PFSK-1 (cell line): ENCODE results near the gene RPRD2. TPM values are rescaled to one million over a fixed set of nuclear protein-coding genes. Genes with fewer than 3 reads are reported as not detected.

ENCODE experiments used
- FOXP2 ChIP-seq: optimal IDR thresholded peaks from 2 replicates; pipeline ENCODE3; 2011; ENCODE audit warnings: borderline replicate concordance, control low read depth, inconsistent platforms; ENCODE audit not compliant: insufficient read depth; ENCODE audit errors: extremely low read length, extremely low read depth
- POLR2AphosphoS5 ChIP-seq: IDR thresholded peaks from 2 replicates; pipeline ENCODE4 v1.6.1; 2012; ENCODE audit warnings: low read depth, mild to moderate bottlenecking, control low read depth, low read length, moderate library complexity
- SIN3A ChIP-seq: IDR thresholded peaks from 2 replicates; pipeline ENCODE4 v1.6.1; 2012; ENCODE audit warnings: mild to moderate bottlenecking, low read length, moderate library complexity, borderline replicate concordance; ENCODE audit not compliant: insufficient read depth
- TAF1 ChIP-seq: IDR thresholded peaks from 2 replicates; pipeline ENCODE4 v1.6.1; 2012; ENCODE audit warnings: low read length, control low read depth, borderline replicate concordance; ENCODE audit not compliant: insufficient read depth
- polyA plus RNA-seq: library from polyadenylated mRNA; unstranded; fragments of >200 nt; gene quantifications from one replicate; pipeline ENCODE4 v1.2.1, GENCODE V29; 2012; ENCODE audit warnings: low read depth, missing spikeins; ENCODE audit not compliant: insufficient read length
- TF ChIP-seq, protein P1 (sequence below), 2 experiments: IDR thresholded peaks; 2 replicates each; pipeline versions ENCODE4 v1.6.1 to v1.8.0; 2011 to 2012; ENCODE audit warnings: low read depth in 2 of 2, low read length in 2 of 2, control low read depth in 1 of 2, inconsistent platforms in 1 of 2, mild to moderate bottlenecking in 1 of 2, moderate library complexity in 1 of 2; ENCODE audit not compliant: insufficient read depth in 1 of 2

RPRD2 gene
- polyA plus RNA-seq: 10.2 TPM

DNA sequence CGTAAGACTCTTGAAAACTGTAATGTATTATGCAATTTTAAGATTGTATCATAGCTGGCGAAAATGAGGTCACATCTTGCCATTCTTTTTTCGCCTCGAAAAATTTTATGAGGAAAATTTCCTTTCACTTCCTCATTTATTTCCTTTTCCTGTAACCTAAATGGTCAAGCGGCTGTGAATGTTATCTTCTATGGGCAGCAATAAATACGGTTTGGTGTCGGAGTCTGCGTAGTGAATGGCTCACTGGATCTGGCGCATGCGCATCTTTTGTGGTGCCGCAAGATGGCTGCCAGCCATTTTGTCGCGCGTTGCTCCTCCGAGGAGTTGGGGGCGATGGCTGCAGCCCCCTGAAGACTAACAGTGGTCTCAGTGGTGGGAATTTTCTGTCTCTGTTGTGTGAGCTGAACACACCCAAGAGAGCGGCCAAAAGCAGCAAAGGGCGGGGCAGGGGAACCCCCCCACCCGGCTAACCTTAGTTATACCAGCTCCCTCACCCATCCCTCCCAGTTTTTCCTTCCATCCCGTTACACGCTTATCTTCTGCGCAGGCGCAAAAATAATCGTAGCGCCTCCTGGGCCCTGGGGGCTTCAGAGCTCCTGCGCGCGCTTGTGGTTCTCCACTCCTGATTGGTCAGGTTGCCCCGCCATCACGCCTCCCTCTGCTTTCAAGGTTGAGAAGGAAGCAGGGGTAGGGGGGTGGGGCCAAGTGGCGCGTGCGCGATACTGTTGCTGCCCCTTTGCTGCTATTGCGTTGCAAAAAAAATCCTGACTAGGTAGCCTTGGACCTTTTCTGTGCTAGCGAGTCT, at the start of gene RPRD2:
Gene RPRD2, plus strand, starts transcription at position 722 of the 805 bp plus-strand sequence. CDS start 568 bp downstream, outside the sequence.
- peak; percentile 82 for TF ChIP-seq POLR2AphosphoS5
- TF ChIP-seq, protein P1, sequence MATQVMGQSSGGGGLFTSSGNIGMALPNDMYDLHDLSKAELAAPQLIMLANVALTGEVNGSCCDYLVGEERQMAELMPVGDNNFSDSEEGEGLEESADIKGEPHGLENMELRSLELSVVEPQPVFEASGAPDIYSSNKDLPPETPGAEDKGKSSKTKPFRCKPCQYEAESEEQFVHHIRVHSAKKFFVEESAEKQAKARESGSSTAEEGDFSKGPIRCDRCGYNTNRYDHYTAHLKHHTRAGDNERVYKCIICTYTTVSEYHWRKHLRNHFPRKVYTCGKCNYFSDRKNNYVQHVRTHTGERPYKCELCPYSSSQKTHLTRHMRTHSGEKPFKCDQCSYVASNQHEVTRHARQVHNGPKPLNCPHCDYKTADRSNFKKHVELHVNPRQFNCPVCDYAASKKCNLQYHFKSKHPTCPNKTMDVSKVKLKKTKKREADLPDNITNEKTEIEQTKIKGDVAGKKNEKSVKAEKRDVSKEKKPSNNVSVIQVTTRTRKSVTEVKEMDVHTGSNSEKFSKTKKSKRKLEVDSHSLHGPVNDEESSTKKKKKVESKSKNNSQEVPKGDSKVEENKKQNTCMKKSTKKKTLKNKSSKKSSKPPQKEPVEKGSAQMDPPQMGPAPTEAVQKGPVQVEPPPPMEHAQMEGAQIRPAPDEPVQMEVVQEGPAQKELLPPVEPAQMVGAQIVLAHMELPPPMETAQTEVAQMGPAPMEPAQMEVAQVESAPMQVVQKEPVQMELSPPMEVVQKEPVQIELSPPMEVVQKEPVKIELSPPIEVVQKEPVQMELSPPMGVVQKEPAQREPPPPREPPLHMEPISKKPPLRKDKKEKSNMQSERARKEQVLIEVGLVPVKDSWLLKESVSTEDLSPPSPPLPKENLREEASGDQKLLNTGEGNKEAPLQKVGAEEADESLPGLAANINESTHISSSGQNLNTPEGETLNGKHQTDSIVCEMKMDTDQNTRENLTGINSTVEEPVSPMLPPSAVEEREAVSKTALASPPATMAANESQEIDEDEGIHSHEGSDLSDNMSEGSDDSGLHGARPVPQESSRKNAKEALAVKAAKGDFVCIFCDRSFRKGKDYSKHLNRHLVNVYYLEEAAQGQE (IDR thresholded peaks at IDR 0.05; ENCODE audit: insufficient read depth in 1 of 2, low read depth in 2 of 2, low read length in 2 of 2): peak; percentile 48 to 76; a peak in 3 of 4 replicates
- TF ChIP-seq SIN3A: 0 out of 2 replicates have a peak, but pooled peaks have one; percentile 43
- TF ChIP-seq FOXP2: no peak
- peak; percentile 92 for TF ChIP-seq TAF1

DNA sequence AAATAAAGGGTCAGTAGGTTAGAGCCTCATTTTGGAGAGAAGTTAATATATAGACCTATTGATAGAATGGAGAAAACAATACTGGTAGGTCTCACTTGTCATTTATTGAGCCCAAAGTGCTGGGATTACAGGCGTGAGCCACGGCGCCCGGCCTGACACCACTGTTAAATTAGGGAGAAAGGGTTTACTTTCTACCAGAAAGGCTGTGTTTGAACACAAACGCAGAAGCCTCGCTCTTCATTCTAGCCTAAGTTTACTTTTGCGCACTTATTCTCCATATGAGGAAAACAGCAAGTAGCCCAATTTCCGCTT, 43.3 kb upstream of the RPRD2 start:
- no peak for TF ChIP-seq POLR2AphosphoS5
- TF ChIP-seq SIN3A: no peak
- TF ChIP-seq TAF1: no peak
- no peak for TF ChIP-seq FOXP2
- TF ChIP-seq, protein P1 (IDR thresholded peaks at IDR 0.05; ENCODE audit: insufficient read depth in 1 of 2, low read depth in 2 of 2, low read length in 2 of 2): no peak

DNA sequence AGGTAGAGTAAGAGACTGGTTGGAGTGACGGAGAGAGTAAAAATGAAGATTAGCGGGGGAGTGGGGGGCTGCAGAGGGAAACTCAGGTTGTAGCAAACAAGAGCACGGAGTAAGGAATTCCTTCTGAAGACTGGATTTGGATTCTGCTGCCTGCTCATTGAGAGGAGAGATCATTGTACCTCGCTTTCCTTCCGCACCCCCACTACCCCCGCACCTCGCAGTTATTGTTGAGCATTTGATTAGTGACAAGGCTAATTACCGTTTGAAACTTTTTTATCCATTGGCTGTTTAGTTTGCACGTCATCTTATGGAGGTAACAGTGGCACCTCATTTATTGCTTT, 42.2 kb upstream of the RPRD2 start:
- TF ChIP-seq SIN3A (no peak), POLR2AphosphoS5 (no peak; the same call in 1 of the 2 replicates), TAF1 (no peak), FOXP2 (no peak)
- TF ChIP-seq, protein P1 (IDR thresholded peaks at IDR 0.05; ENCODE audit: insufficient read depth in 1 of 2, low read depth in 2 of 2, low read length in 2 of 2): no peak

DNA sequence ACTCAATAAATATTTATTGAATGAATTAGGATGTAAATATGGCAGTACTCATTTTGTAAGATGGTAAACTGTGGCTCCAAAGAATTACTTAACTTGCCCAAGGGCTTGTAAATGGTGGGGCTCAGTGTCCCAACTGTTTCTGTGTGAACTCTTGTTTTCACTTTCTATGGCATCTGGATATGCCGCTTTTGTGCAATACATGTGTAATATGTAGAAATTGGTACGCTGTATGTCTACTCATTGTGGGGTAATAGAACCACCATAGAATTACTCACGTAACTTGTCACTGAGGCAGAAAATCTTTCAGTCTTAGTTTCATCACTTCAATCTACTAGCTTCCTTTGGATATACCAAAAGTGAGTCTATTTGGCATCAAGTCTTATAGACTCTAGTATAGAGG, 41.6 kb upstream of the RPRD2 start:
- TF ChIP-seq, protein P1 (IDR thresholded peaks at IDR 0.05; ENCODE audit: insufficient read depth in 1 of 2, low read depth in 2 of 2, low read length in 2 of 2): no peak
- TF ChIP-seq FOXP2: no peak
- TF ChIP-seq TAF1: no peak
- no peak for TF ChIP-seq SIN3A
- no peak for TF ChIP-seq POLR2AphosphoS5
